GM12878 (cell line): ENCODE results near the gene NFKB2. TPM values are rescaled to one million over a fixed set of nuclear protein-coding genes. Genes with fewer than 3 reads are reported as not detected.

Experiments
- ATAC-seq: fragments of 200-7000 bp; cut with Tn5 transposase; 3 replicates; pipeline ENCODE4 v1.9.1; 2020; ENCODE audit warnings: mild to moderate bottlenecking, moderate library complexity
- BruUV-seq: library from RNA; stranded (reverse); fragments of 400-500 nt; replicated peaks from 2 replicates; lab custom pipeline; 2021; lab: Mats Ljungman, UMichigan
- CTCF ChIA-PET: fragments of 300-600 bp; sonication (Branson Sonifier 250); formaldehyde crosslinking; extraction: SDS; loops from one replicate; lab custom pipeline; 2021; ENCODE audit warnings: inconsistent platforms; lab: Yijun Ruan, JAX
- POLR2A ChIA-PET: fragments of 350-600 bp; formaldehyde crosslinking; extraction: SDS; loops from one replicate; lab custom pipeline; 2021; ENCODE audit warnings: inconsistent platforms; lab: Charles Lee
- RAD21 ChIA-PET: fragments of 300-600 bp; sonication (Branson Sonifier 250); formaldehyde crosslinking; loops from one replicate; lab custom pipeline; 2023; ENCODE audit warnings: antibody characterized with exemption; ENCODE audit not compliant: unreplicated experiment; lab: Charles Lee
- SMC1A ChIA-PET: fragments of 300-600 bp; sonication (Branson Sonifier 250); formaldehyde crosslinking; loops from one replicate; lab custom pipeline; 2023; ENCODE audit not compliant: unreplicated experiment, uncharacterized antibody; lab: Charles Lee
- DNase-seq: peaks from one replicate; pipeline ENCODE4 v3.0.0-alpha.2; 2011; ENCODE audit warnings: low read depth, low spot score
- FAIRE-seq: peaks from 3 replicates; lab custom pipeline; 2011; peaks lifted over from hg19 to GRCh38; lab: Jason Lieb, UNC
- H2AFZ ChIP-seq: 2 replicates; pipeline ENCODE4 v1.6.0; 2011; ENCODE audit warnings: low read depth, low read length, control low read depth; ENCODE audit not compliant: control insufficient read depth
- H3K27ac ChIP-seq: 2 replicates; pipeline ENCODE4 v1.5.1; 2011; ENCODE audit warnings: control low read depth; ENCODE audit not compliant: control insufficient read depth, insufficient read depth
- H3K27me3 ChIP-seq, 2 experiments: replicated peaks in 1 of 2; 2 replicates each; pipeline versions ENCODE4 v1.6.0 to v1.6.1; 2011; ENCODE audit warnings: low read length in 1 of 2; ENCODE audit not compliant: control insufficient read depth in 2 of 2, insufficient read depth in 2 of 2
- H3K36me3 ChIP-seq, 2 experiments: 2 replicates each; pipeline ENCODE4 v1.5.1; 2011; ENCODE audit warnings: low read length in 1 of 2; ENCODE audit not compliant: control insufficient read depth in 2 of 2, insufficient read depth in 2 of 2
- H3K4me1 ChIP-seq: 2 replicates; pipeline ENCODE4 v1.6.1; 2011; ENCODE audit warnings: mild to moderate bottlenecking, low read length, moderate library complexity, mixed read lengths; ENCODE audit not compliant: control insufficient read depth, insufficient read depth
- H3K4me2 ChIP-seq: 2 replicates; pipeline ENCODE4 v1.6.0; 2011; ENCODE audit warnings: control low read depth; ENCODE audit not compliant: control insufficient read depth, insufficient read depth
- H3K4me3 ChIP-seq: fragments of 200-600 bp; sonication (generic); 2 replicates; pipeline ENCODE4 v1.5.1; 2016
- H3K79me2 ChIP-seq: 2 replicates; pipeline ENCODE4 v1.6.0; 2011; ENCODE audit warnings: low read length; ENCODE audit not compliant: control insufficient read depth, insufficient read depth
- H3K9ac ChIP-seq: 2 replicates; pipeline ENCODE4 v1.8.0; 2011; ENCODE audit warnings: low read length, control low read depth, mixed read lengths; ENCODE audit not compliant: control insufficient read depth, insufficient read depth
- H3K9me3 ChIP-seq: replicated peaks from 3 replicates; pipeline ENCODE4 v1.5.1; 2011; ENCODE audit warnings: mild to moderate bottlenecking, low read length; ENCODE audit not compliant: control insufficient read depth, insufficient read depth
- H4K20me1 ChIP-seq: 2 replicates; pipeline ENCODE4 v1.6.0; 2011; ENCODE audit not compliant: control insufficient read depth, insufficient read depth
- BHLHE40 ChIP-seq, 2 experiments: fragments of 450-650 bp in 1 of 2; IDR thresholded peaks; 2 replicates each; pipeline ENCODE4 v1.6.1; 2011 to 2017; ENCODE audit warnings: low read depth in 2 of 2, borderline replicate concordance in 1 of 2, improper control_type of control experiment in 1 of 2, low read length in 1 of 2, mild to moderate bottlenecking in 1 of 2
- IKZF1 ChIP-seq: fragments of 450-650 bp; conservative IDR thresholded peaks from 2 replicates; pipeline ENCODE4 v1.6.1; 2017; ENCODE audit warnings: antibody characterized with exemption, mild to moderate bottlenecking
- MTA3 ChIP-seq: IDR thresholded peaks from 2 replicates; pipeline ENCODE4 v1.6.1; 2012; ENCODE audit warnings: low read length, inconsistent platforms, borderline replicate concordance
- NRF1 ChIP-seq: conservative IDR thresholded peaks from 2 replicates; pipeline ENCODE4 v1.6.1; 2011; ENCODE audit warnings: mild to moderate bottlenecking, low read depth, low read length, improper control_type of control experiment
- PML ChIP-seq: IDR thresholded peaks from 2 replicates; pipeline ENCODE4 v1.6.1; 2012; ENCODE audit warnings: low read length, inconsistent platforms
- POLR2A ChIP-seq: IDR thresholded peaks from 2 replicates; pipeline ENCODE4 v1.6.1; 2011; ENCODE audit warnings: low read depth, mild to moderate bottlenecking, low read length
- POLR2AphosphoS5 ChIP-seq: IDR thresholded peaks from 2 replicates; pipeline ENCODE4 v1.6.1; 2011; ENCODE audit warnings: mild to moderate bottlenecking, low read length, inconsistent platforms
- POU2F2 ChIP-seq: IDR thresholded peaks from 3 replicates; pipeline ENCODE4 v1.6.1; 2011; ENCODE audit warnings: low read depth, mild to moderate bottlenecking, low read length, borderline replicate concordance
- SMAD5 ChIP-seq: IDR thresholded peaks from 2 replicates; pipeline ENCODE4 v1.6.1; 2016; ENCODE audit warnings: antibody characterized with exemption, low read depth
- WRNIP1 ChIP-seq: IDR thresholded peaks from 2 replicates; pipeline ENCODE4 v1.6.1; 2011; ENCODE audit warnings: low read depth, low read length, improper control_type of control experiment, borderline replicate concordance
- WGBS: methylation state at CpG from one replicate; pipeline ENCODE4 v1.1.6; 2016; ENCODE audit warnings: low lambda C conversion rate; ENCODE audit not compliant: insufficient replicate concordance, insufficient coverage; ENCODE audit errors: missing lambda C conversion rate; 5-methylcytosine and 5-hydroxymethylcytosine counted together
- in situ Hi-C: fragments of 300-500 bp; cut with MboI; formaldehyde crosslinking; loops from 9 replicates; pipeline ENCODE4 v1.14.3; 2018; ENCODE audit warnings: mixed read lengths
- intact Hi-C: fragments of 100-400 bp; cut with micrococcal nuclease; formaldehyde crosslinking; loops from one replicate; pipeline ENCODE4 v1.14.2; 2022; ENCODE audit not compliant: unreplicated experiment
- polyA plus RNA-seq, 11 experiments: library from polyadenylated mRNA; depleted of rRNA in 4 of 11; unstranded in 6 of 11; stranded (reverse) in 5 of 11; fragments of >200 nt; fragmentation: Nextera tagmentation in 4 of 11; fragmentation: Illumina TruSeq in 1 of 11; extraction: Ambion mirVana in 4 of 11; extraction: Trizol in 1 of 11; gene quantifications; 1 replicate in 1 of 11; 2 replicates in 10 of 11; pipeline versions ENCODE4 v1.2.1 to v1.2.3, GENCODE V29; 2011 to 2016; ENCODE audit warnings: inconsistent platforms in 2 of 11, missing spikeins in 2 of 11, low read depth in 1 of 11
- total RNA-seq, 4 experiments: library from RNA; depleted of rRNA in 3 of 4; stranded (reverse); fragments of >200 nt in 3 of 4; fragmentation: Illumina TruSeq in 1 of 4; extraction: Trizol in 1 of 4; gene quantifications; 2 replicates each; pipeline versions ENCODE4 v1.2.1 to v1.2.3, GENCODE V29; 2013 to 2021
- TF ChIP-seq, protein P1 (sequence below): IDR thresholded peaks from 2 replicates; pipeline ENCODE4 v1.6.1; 2011; ENCODE audit warnings: borderline replicate concordance, low read depth, mild to moderate bottlenecking, moderate library complexity, low read length; ENCODE audit not compliant: insufficient read depth, poor library complexity, severe bottlenecking

The NFKB2 gene
- total and polyA plus RNA-seq, 10 of the 15 experiments (the other 5 are each of a cell fraction or from before 2014, with no cell fraction given), result 0.56 to 144 (median 49.4) TPM

DNA sequence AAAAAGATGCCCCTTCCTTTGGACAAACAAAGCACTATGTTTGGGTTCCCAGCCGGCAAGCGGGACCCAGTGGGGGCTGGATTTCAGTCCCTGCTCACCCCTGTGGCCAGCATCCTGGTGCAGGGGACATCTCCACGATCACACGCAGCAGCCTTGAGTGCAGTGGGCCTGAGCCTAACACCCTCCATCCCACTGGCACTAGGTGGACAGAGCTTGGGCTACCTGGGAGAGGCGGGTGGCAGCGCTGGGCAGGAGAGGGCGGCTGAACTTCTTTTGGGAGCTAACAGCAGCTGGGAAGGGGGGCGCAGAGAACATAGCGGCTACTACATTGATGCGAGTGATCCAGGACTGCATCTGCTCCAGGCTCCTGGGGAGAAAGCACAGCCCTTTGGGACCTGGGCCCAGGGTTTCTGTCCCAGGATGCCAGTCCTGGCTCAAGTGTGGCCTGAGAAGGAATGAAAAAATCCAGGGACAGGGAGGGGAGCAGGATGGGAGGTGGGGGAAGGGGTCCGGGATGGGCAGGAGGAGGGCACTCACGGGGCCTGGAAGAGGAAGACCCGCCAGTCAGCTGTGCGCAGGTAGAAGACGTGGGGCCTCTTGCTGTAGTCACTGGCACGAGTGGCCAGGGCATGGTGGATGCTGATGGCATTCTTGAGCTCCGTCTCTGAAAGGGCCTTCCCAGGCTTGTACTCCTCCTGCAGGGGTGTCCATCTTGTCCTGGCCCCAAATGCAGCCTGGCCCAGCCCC lies 9.0 kb downstream of the NFKB2 start:
- H3K36me3 ChIP-seq, result peaks cover 11 to 27% of the 10 kb centered on the region in 2 experiments; a peak in 3 of 4 replicates
- H4K20me1 ChIP-seq, result peaks cover 4% of the 10 kb centered on the region; the same call in 1 of the 2 replicates
- ATAC-seq (peak; percentile 0; the same call in 1 of the 3 replicates), FAIRE-seq (no peak), DNase-seq (no peak)
- no TSS peak for BruUV-seq
- intact Hi-C loops, result no loop called here
- no peak overlapping the region for H3K4me2 ChIP-seq
- POLR2A ChIA-PET, result interaction anchor here (0.6 to 1.7 kb wide), 7 partner anchors 9 to 220 kb away, joined by 3 to 9 read pairs (median 5); no protein-coding TSS in a partner anchor
- SMC1A ChIA-PET, result interaction anchor here (1.0 kb wide), 1 partner anchor 175 kb away, joined by 3 read pairs; no protein-coding TSS in a partner anchor
- CTCF ChIA-PET, result interaction anchor here (0.9 to 12.1 kb wide), 10 partner anchors 10 to 179 kb away, joined by 3 to 69 read pairs (median 9); partner anchors contain the start of genes ACTR1A, C10orf95 and NFKB2
- no peak overlapping the region for H2AFZ ChIP-seq
- no peak overlapping the region for H3K4me3 ChIP-seq
- no peak overlapping the region for H3K9ac ChIP-seq
- no peaks in the 10 kb centered on the region for H3K9me3 ChIP-seq
- H3K79me2 ChIP-seq, result peaks cover 8% of the 10 kb centered on the region
- 59% methylated on average over 17 of the region's 17 CpGs for whole genome bisulfite sequencing
- H3K27me3 ChIP-seq, result peaks cover under 1 to 5% of the 10 kb centered on the region in 2 experiments; a peak in 2 of 4 replicates
- peaks cover 8% of the 10 kb centered on the region for H3K4me1 ChIP-seq
- no peak for TF ChIP-seq IKZF1
- no peak for TF ChIP-seq WRNIP1
- TF ChIP-seq POU2F2, result 0 out of 3 replicates have a peak, but pooled peaks have one; percentile 3
- peak; percentile 21; the same call in 1 of the 2 replicates for TF ChIP-seq POLR2A
- TF ChIP-seq, protein P1, sequence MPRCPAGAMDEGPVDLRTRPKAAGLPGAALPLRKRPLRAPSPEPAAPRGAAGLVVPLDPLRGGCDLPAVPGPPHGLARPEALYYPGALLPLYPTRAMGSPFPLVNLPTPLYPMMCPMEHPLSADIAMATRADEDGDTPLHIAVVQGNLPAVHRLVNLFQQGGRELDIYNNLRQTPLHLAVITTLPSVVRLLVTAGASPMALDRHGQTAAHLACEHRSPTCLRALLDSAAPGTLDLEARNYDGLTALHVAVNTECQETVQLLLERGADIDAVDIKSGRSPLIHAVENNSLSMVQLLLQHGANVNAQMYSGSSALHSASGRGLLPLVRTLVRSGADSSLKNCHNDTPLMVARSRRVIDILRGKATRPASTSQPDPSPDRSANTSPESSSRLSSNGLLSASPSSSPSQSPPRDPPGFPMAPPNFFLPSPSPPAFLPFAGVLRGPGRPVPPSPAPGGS, result peak; percentile 58
- 0 out of 2 replicates have a peak, but pooled peaks have one; percentile 23 for TF ChIP-seq SMAD5
- TF ChIP-seq PML, result peak; percentile 27; the same call in 1 of the 2 replicates
- TF ChIP-seq BHLHE40 (IDR thresholded peaks at IDR 0.05; ENCODE audit: borderline replicate concordance in 1 of 2, low read depth in 2 of 2, low read length in 1 of 2), result no peak
- TF ChIP-seq POLR2AphosphoS5, result peak; percentile 74; the same call in 1 of the 2 replicates
- TF ChIP-seq NRF1, result no peak
- TF ChIP-seq MTA3, result peak; percentile 57; the same call in 1 of the 2 replicates
- in situ Hi-C loops, result loop anchor here (5.0 kb wide), 1 partner anchor 177 kb away; the partner anchor contains the start of gene ELOVL3
- H3K27ac ChIP-seq, result no peak overlapping the region
- RAD21 ChIA-PET, result interaction anchor here (0.5 to 1.6 kb wide), 4 partner anchors 75 to 303 kb away, joined by 3 to 10 read pairs (median 4); no protein-coding TSS in a partner anchor
